Spleen (tissue), 11 donors: Measurements from ENCODE around the gene SOSTDC1. TPM values are rescaled to one million over a fixed set of nuclear protein-coding genes. Genes with fewer than 3 reads are reported as not detected.

Experiments
- DNase-seq: peaks from one replicate; pipeline ENCODE4 v3.0.0-alpha.2; 2020
- H3K27ac ChIP-seq, 8 donors: fragments of 200-600 bp; sonication (generic) in 7 of 8; 1 replicate in 4 of 8; 2 replicates in 4 of 8; pipeline versions ENCODE4 v1.5.0 to v1.8.0; 2016 to 2021; ENCODE audit warnings: inconsistent platforms in 4 of 8, mild to moderate bottlenecking in 4 of 8, moderate library complexity in 1 of 8
- H3K27me3 ChIP-seq, 7 donors: fragments of 200-600 bp; sonication (generic) in 6 of 7; replicated peaks in 1 of 7; 1 replicate in 4 of 7; 2 replicates in 3 of 7; pipeline versions ENCODE4 v1.5.0 to v1.8.0; 2016 to 2021; ENCODE audit warnings: inconsistent platforms in 3 of 7, mild to moderate bottlenecking in 1 of 7
- H3K36me3 ChIP-seq, 6 donors: fragments of 200-600 bp; sonication (generic) in 5 of 6; 1 replicate in 4 of 6; 2 replicates in 2 of 6; pipeline versions ENCODE4 v1.5.0 to v1.8.0; 2016 to 2021; ENCODE audit warnings: inconsistent platforms in 2 of 6
- H3K4me1 ChIP-seq, 6 donors: fragments of 200-600 bp; sonication (generic) in 5 of 6; 1 replicate in 3 of 6; 2 replicates in 3 of 6; pipeline versions ENCODE4 v1.5.0 to v1.8.0; 2016 to 2021; ENCODE audit warnings: inconsistent platforms in 3 of 6
- H3K4me3 ChIP-seq, 8 donors: fragments of 200-600 bp; sonication (generic) in 7 of 8; 1 replicate in 4 of 8; 2 replicates in 4 of 8; pipeline versions ENCODE4 v1.5.0 to v1.8.0; 2016 to 2021; ENCODE audit warnings: inconsistent platforms in 4 of 8, mild to moderate bottlenecking in 4 of 8, moderate library complexity in 2 of 8
- H3K9me3 ChIP-seq, 8 donors: fragments of 200-600 bp; sonication (generic) in 7 of 8; 1 replicate in 4 of 8; 2 replicates in 4 of 8; pipeline versions ENCODE4 v1.5.0 to v1.8.0; 2016 to 2021; ENCODE audit warnings: inconsistent platforms in 4 of 8
- POLR2A ChIP-seq, 3 donors: fragments of 450-650 bp; IDR thresholded peaks; one replicate each; pipeline ENCODE4 v1.5.1; 2017; ENCODE audit warnings: antibody characterized with exemption in 3 of 3, mild to moderate bottlenecking in 1 of 3
- POLR2AphosphoS5 ChIP-seq, 3 donors: sonication (generic); formaldehyde crosslinking; IDR thresholded peaks; one replicate each; pipeline ENCODE4 v1.5.1; 2017; ENCODE audit warnings: antibody characterized with exemption in 3 of 3
- WGBS, 5 donors: extraction: QIAGEN DNeasy Blood & Tissue Kit in 3 of 5; methylation state at CpG; one replicate each; pipeline versions ENCODE4 v1.1.5 to v1.1.7; 2013 to 2018; 5-methylcytosine and 5-hydroxymethylcytosine counted together
- intact Hi-C: fragments of 100-400 bp; cut with DNase I; formaldehyde crosslinking; loops from one replicate; pipeline ENCODE4 v1.15.0; 2023; ENCODE audit warnings: low total_unique reads
- polyA plus RNA-seq, 3 donors: library from polyadenylated mRNA; stranded (reverse); fragments of 200-250 nt; gene quantifications; one replicate each; pipeline ENCODE4 v1.2.1, GENCODE V29; 2013
- total RNA-seq, 7 donors: library from RNA; depleted of rRNA in 3 of 7; stranded (reverse); fragments of >200 nt in 3 of 7; fragmentation: NEBNext Ultra II Directional in 4 of 7; extraction: Animal tissue kit (Norgen Biotek cat#: 25700) in 4 of 7; gene quantifications; one replicate each; pipeline versions ENCODE4 v1.1.0 to v1.2.1, GENCODE V29; 2016 to 2021
- TF ChIP-seq, protein P1 (sequence below), 11 experiments: fragments of 200-600 bp in 7 of 11; fragments of 450-650 bp in 4 of 11; sonication (generic) in 4 of 11; IDR thresholded peaks in 8 of 11; conservative IDR thresholded peaks in 3 of 11; 1 replicate in 7 of 11; 2 replicates in 4 of 11; pipeline versions ENCODE4 v1.4.0 to v1.8.0; 2016 to 2021; ENCODE audit warnings: antibody characterized with exemption in 11 of 11, inconsistent platforms in 4 of 11, mild to moderate bottlenecking in 1 of 11
- donor health status: healthy with polysubstance abuse.
- donor health status: DM: no; HTN: no; CAD: no; lungs with moderate emphysema.
- donor health status: DM: no; HTN: no; CAD: no.
- donor health status: Bipolar disorder and iron deficiency.
- donor health status: healthy.
- donor health status: DM: no; HTN: no; CAD: no.
- donor health status: DM: yes; HTN: yes; CAD: no.

SOSTDC1 gene
- total and polyA plus RNA-seq, 10 donors: not detected

DNA sequence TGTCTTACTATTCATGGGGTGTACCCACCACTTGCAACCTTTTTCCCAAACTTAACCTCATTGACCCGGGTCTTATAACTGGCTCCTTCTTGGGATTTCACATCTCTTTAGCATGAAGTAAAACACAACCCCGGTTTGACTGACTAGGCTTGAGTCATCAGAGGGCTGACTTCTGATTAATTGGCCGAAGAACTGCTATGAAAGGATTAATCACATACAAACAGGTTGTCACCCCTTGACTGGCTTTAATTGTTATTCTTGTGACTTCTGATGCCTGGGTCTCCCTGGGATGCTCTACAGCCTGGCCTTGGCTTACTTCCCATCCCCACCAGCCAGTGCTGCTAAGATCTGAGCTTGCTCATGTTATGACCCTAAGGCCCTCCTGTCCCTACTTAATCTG is 35.4 kb downstream of the SOSTDC1 start:
- H3K36me3 ChIP-seq: no peaks in the 10 kb centered on the region
- no peaks in the 10 kb centered on the region for H3K27me3 ChIP-seq
- no peaks in the 10 kb centered on the region for H3K4me1 ChIP-seq
- WGBS, 5 donors: 82 to 92% (median 88%) methylated on average over 3 of the region's 3 CpGs
- H3K9me3 ChIP-seq: no peaks in the 10 kb centered on the region
- no peak overlapping the region for H3K4me3 ChIP-seq
- no peak for TF ChIP-seq POLR2A (IDR thresholded peaks at IDR 0.05)
- TF ChIP-seq, protein P1, sequence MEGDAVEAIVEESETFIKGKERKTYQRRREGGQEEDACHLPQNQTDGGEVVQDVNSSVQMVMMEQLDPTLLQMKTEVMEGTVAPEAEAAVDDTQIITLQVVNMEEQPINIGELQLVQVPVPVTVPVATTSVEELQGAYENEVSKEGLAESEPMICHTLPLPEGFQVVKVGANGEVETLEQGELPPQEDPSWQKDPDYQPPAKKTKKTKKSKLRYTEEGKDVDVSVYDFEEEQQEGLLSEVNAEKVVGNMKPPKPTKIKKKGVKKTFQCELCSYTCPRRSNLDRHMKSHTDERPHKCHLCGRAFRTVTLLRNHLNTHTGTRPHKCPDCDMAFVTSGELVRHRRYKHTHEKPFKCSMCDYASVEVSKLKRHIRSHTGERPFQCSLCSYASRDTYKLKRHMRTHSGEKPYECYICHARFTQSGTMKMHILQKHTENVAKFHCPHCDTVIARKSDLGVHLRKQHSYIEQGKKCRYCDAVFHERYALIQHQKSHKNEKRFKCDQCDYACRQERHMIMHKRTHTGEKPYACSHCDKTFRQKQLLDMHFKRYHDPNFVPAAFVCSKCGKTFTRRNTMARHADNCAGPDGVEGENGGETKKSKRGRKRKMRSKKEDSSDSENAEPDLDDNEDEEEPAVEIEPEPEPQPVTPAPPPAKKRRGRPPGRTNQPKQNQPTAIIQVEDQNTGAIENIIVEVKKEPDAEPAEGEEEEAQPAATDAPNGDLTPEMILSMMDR (IDR thresholded peaks at IDR 0.05 in 8 of 11, conservative IDR thresholded peaks at IDR 0.05 in 3 of 11): no peak
- TF ChIP-seq POLR2AphosphoS5 (IDR thresholded peaks at IDR 0.05): no peak
- no peak for DNase-seq
- no peak overlapping the region for H3K27ac ChIP-seq
- intact Hi-C loops: no loop called here

DNA sequence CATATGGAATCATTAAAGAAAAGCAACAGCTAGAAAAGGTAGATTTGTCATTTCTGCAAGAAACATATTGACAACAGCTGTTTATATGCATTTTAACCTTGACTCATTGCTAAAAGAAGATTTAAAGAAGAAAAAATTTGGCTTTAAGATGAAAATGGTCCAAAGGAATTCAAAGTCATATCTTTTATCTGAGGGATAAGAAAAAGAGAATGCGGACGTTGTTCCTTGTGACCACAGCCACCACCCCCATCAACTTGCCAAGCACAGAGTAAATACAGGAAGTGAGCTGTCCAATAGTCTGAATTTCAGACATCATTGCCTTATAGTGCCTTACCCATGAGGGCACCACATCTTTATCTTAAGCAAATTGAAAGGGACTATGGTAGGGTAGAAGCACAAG is 36.9 kb downstream of the SOSTDC1 start:
- DNase-seq: no peak
- Histone ChIP-seq H3K27ac (no peak overlapping the region), H3K4me3 (no peak overlapping the region), H3K36me3 (no peaks in the 10 kb centered on the region), H3K9me3 (no peaks in the 10 kb centered on the region), H3K4me1 (no peaks in the 10 kb centered on the region), H3K27me3 (no peaks in the 10 kb centered on the region)
- intact Hi-C loops: no loop called here
- TF ChIP-seq, protein P1 (IDR thresholded peaks at IDR 0.05 in 8 of 11, conservative IDR thresholded peaks at IDR 0.05 in 3 of 11): no peak
- TF ChIP-seq POLR2A (IDR thresholded peaks at IDR 0.05) (no peak), POLR2AphosphoS5 (IDR thresholded peaks at IDR 0.05) (no peak)
- 27 to 46% (median 37%) methylated on average over 2 of the region's 2 CpGs for WGBS, 5 donors

DNA sequence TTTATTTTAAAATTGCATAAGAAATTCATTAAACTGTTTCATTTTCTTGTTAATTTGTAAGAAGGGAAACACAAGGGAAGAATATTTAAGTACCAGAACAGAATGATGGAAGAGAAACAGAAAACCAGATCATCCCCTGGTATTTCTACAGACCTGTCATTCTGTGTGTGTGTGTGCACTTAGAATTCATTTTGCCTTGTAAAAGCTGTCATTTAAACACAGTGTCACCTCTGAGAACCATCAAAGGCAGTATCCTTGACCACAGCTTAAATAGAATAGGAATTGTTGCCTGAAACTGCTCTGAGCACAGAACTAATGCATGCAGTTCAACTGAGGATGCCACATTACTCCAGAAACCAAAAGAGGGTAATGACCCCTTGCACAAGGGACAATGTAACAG is 37.4 kb downstream of the SOSTDC1 start:
- Histone ChIP-seq H3K27ac (no peak overlapping the region), H3K27me3 (no peaks in the 10 kb centered on the region), H3K4me3 (no peak overlapping the region), H3K4me1 (no peaks in the 10 kb centered on the region), H3K36me3 (no peaks in the 10 kb centered on the region), H3K9me3 (no peaks in the 10 kb centered on the region)
- no peak for TF ChIP-seq POLR2AphosphoS5 (IDR thresholded peaks at IDR 0.05)
- TF ChIP-seq POLR2A (IDR thresholded peaks at IDR 0.05): no peak
- TF ChIP-seq, protein P1 (IDR thresholded peaks at IDR 0.05 in 8 of 11, conservative IDR thresholded peaks at IDR 0.05 in 3 of 11): no peak
- DNase-seq: no peak
- intact Hi-C loops: no loop called here

DNA sequence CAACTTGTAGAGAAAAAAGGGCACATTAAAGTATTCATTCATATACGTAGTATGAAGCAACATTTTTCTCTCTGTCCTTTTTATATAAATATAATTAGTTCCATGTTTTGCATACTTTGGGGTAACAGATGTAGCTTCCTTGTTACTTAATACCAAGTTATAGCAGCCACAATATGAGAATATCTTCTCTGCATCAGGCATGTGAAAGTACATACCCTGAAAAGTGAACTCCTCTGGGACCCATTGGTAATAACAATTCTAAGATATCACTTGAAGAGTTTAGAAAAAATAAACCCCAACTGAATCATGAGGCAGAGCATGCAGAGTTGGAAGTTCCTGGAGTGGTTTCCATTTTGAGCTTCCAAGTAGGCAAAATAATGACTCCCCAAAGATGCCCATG is 41.8 kb downstream of the SOSTDC1 start:
- H3K4me3 ChIP-seq: no peak overlapping the region
- H3K4me1 ChIP-seq: peaks cover 3 to 22% (median 18%) of the 10 kb centered on the region in 6 donors
- H3K9me3 ChIP-seq: no peaks in the 10 kb centered on the region
- no peaks in the 10 kb centered on the region for H3K27me3 ChIP-seq
- intact Hi-C loops: no loop called here
- H3K36me3 ChIP-seq: no peaks in the 10 kb centered on the region
- no peak for TF ChIP-seq POLR2AphosphoS5 (IDR thresholded peaks at IDR 0.05)
- no peak for DNase-seq
- no peak overlapping the region for H3K27ac ChIP-seq
- 28 to 91% (median 79%) methylated on average over 1 of the region's 1 CpG for WGBS, 5 donors

DNA sequence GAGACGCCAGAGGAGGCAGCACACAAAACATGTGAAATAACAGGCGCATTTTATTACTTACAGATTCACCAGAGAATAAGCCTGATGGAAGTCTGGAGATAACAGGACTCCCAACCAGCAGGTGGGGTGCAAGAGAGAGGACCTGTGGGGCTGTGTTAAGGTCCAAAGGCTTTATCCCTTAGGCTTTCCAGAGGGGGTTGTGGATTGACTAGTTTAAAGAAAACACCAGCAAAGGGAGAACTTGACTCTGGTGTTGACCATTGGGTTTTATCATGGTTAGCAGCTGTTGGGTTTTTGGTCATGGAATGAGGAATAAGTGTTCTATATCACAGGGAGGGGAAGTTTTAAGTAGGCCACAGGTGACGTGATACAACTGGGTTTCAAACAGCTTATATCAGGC is 42.6 kb downstream of the SOSTDC1 start:
- Histone ChIP-seq H3K4me3 (no peak overlapping the region), H3K4me1 (peaks cover 3 to 22% (median 18%) of the 10 kb centered on the region in 6 donors), H3K9me3 (no peaks in the 10 kb centered on the region), H3K27ac (no peak overlapping the region), H3K36me3 (no peaks in the 10 kb centered on the region), H3K27me3 (no peaks in the 10 kb centered on the region)
- TF ChIP-seq, protein P1 (IDR thresholded peaks at IDR 0.05 in 8 of 11, conservative IDR thresholded peaks at IDR 0.05 in 3 of 11): no peak
- TF ChIP-seq POLR2A (IDR thresholded peaks at IDR 0.05) (no peak), POLR2AphosphoS5 (IDR thresholded peaks at IDR 0.05) (no peak)
- WGBS, 5 donors: 89 to 91% (median 90%) methylated on average over 3 of the region's 3 CpGs
- DNase-seq: no peak
- intact Hi-C loops: no loop called here
